GM13976 (cell line): ENCODE data around the gene RIT1.

Source experiments
- DNase-seq: peaks from one replicate; pipeline ENCODE4 v3.0.0; 2012; ENCODE audit warnings: low spot score
- in situ Hi-C: fragments of 300-500 bp; cut with MboI; formaldehyde crosslinking; loops from one replicate; pipeline ENCODE4 v1.12.0; 2022; ENCODE audit warnings: low sequenced_read_pairs, mixed read lengths, inconsistent platforms; ENCODE audit not compliant: unreplicated experiment
- TF ChIP-seq, protein P1 (sequence below): IDR thresholded peaks from 2 replicates; pipeline ENCODE4 v1.5.1; 2012; ENCODE audit warnings: borderline replicate concordance, mild to moderate bottlenecking; ENCODE audit not compliant: insufficient read depth; ENCODE audit errors: extremely low read depth, missing control alignments, control extremely low read depth

Gene RIT1, protein sequence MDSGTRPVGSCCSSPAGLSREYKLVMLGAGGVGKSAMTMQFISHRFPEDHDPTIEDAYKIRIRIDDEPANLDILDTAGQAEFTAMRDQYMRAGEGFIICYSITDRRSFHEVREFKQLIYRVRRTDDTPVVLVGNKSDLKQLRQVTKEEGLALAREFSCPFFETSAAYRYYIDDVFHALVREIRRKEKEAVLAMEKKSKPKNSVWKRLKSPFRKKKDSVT

DNA sequence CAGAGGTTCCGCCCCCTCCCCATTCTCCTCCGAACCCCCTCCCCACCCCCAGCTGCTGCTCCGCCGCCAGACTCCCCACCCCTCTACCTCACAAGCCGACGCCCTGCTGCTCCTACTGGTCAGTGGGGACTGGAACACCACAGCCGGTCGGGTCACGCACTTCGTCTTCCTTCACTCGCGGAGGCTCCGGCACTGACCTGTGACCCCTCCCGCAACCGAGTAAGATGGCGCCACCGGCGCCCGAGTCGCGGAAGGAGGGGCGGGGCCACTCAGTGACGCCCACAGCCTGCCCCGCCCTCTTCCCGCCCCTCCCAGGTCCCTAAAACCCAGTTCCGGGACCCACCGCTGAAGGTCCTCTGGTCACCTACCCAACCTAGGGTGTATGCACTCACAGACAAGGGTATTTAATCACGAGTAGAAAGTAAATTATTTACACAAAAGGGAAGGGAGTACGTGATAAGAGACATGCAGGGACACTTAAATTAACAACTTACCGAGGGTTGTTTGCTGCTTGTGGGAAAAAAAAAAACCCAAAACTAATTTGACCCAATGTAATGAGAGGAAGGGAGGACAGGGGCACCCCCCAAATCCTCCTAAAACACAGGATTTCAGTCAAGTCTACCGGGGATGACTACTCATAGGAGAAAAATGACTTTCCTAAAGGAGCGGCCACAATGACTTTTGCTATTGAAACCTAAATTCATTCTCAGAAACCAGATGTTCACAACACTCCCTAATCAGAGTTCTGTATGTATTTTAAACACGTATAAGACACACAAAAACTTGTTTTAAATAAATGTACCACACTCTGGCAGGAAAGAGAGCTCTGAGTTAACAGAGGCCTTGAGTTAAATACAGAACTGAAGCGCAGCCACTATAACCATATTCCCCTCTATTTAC is at the start of gene RIT1:
RIT1 (minus strand) TSS at position 194 of the 900 bp plus-strand sequence. CDS start 588 bp downstream, outside the sequence.
- in situ Hi-C loops = no loop called here
- TF ChIP-seq, protein P1, sequence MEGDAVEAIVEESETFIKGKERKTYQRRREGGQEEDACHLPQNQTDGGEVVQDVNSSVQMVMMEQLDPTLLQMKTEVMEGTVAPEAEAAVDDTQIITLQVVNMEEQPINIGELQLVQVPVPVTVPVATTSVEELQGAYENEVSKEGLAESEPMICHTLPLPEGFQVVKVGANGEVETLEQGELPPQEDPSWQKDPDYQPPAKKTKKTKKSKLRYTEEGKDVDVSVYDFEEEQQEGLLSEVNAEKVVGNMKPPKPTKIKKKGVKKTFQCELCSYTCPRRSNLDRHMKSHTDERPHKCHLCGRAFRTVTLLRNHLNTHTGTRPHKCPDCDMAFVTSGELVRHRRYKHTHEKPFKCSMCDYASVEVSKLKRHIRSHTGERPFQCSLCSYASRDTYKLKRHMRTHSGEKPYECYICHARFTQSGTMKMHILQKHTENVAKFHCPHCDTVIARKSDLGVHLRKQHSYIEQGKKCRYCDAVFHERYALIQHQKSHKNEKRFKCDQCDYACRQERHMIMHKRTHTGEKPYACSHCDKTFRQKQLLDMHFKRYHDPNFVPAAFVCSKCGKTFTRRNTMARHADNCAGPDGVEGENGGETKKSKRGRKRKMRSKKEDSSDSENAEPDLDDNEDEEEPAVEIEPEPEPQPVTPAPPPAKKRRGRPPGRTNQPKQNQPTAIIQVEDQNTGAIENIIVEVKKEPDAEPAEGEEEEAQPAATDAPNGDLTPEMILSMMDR = no peak
- peak; percentile 93 for DNase-seq

GRCh38 chr1:155960081-155960745 is 49.1 kb upstream of the RIT1 start:
- DNase-seq = no peak
- TF ChIP-seq, protein P1 = no peak
- in situ Hi-C loops = no loop called here

- TF ChIP-seq, protein P1 = no peak
- in situ Hi-C loops = no loop called here
- no peak for DNase-seq
Measured at GRCh38 chr1:155957411-155957915, 46.3 kb upstream of the RIT1 start.

DNA sequence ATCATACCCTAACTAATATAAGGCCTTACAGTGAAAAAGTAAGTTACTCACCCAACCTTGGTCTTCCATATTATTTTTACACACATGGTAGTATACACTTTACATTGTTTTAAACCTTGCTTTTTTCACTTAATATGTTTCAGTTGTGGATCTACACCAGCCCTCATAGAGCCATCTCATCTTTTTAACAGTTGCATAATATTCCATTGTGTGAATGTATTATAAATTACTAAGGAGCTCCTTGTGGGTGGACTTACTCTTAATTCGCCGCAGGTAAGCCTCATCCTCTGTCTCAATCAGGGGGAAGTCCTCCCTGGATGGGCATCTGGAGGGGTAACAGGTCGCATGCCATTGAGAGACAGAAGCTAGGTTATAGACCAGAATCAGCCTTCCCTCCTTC is 43.5 kb upstream of the RIT1 start:
- TF ChIP-seq, protein P1 = no peak
- in situ Hi-C loops = no loop called here
- no peak for DNase-seq

GRCh38 chr1:155952505-155952890 is 41.3 kb upstream of the RIT1 start:
- no peak for DNase-seq
- in situ Hi-C loops = no loop called here
- TF ChIP-seq, protein P1 = no peak

- TF ChIP-seq, protein P1 = no peak
- in situ Hi-C loops = no loop called here
- DNase-seq = no peak
Measured at GRCh38 chr1:155951753-155952504, 40.8 kb upstream of the RIT1 start.
